GM19025 (cell line): Measurements from ENCODE around the gene OTOG.

Source experiments
- ATAC-seq: cut with Tn5 transposase; IDR thresholded peaks from one replicate; pipeline ENCODE4 v1.9.1; 2021; ENCODE audit warnings: mild to moderate bottlenecking, low read depth, moderate library complexity; ENCODE audit not compliant: unreplicated experiment

OTOG gene, protein sequence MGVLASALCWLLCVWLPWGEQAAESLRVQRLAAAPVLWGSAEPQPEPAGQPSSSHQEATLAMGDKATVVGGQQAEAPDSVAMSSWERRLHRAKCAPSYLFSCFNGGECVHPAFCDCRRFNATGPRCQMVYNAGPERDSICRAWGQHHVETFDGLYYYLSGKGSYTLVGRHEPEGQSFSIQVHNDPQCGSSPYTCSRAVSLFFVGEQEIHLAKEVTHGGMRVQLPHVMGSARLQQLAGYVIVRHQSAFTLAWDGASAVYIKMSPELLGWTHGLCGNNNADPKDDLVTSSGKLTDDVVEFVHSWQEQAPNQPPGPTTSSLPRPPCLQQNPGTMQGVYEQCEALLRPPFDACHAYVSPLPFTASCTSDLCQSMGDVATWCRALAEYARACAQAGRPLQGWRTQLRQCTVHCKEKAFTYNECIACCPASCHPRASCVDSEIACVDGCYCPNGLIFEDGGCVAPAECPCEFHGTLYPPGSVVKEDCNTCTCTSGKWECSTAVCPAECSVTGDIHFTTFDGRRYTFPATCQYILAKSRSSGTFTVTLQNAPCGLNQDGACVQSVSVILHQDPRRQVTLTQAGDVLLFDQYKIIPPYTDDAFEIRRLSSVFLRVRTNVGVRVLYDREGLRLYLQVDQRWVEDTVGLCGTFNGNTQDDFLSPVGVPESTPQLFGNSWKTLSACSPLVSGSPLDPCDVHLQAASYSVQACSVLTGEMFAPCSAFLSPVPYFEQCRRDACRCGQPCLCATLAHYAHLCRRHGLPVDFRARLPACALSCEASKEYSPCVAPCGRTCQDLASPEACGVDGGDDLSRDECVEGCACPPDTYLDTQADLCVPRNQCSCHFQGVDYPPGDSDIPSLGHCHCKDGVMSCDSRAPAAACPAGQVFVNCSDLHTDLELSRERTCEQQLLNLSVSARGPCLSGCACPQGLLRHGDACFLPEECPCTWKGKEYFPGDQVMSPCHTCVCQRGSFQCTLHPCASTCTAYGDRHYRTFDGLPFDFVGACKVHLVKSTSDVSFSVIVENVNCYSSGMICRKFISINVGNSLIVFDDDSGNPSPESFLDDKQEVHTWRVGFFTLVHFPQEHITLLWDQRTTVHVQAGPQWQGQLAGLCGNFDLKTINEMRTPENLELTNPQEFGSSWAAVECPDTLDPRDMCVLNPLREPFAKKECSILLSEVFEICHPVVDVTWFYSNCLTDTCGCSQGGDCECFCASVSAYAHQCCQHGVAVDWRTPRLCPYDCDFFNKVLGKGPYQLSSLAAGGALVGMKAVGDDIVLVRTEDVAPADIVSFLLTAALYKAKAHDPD (N-terminal part only)

DNA sequence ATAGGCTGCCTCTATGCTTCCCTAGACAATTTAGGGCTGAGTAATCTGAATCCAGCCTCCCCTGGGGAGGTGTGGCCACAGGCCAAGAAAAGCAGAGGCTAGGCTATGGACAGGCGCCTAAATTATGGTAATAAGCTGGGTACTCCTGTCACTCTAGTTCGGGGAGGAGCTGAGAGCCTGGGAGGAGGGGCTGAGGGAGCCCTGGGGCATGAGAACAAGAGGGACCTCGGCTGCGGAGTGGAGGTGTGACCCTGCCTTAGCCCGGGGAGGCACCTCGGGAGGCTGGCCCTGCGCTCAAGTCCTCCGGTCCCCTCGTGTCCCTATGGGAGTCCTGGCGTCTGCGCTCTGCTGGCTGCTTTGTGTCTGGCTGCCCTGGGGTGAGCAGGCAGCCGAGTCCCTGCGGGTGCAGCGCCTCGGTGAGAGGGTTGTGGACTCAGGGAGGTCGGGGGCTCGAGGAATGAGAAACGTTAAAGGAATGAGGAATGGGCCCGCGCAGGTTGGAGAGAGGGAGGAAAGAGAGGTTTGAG, at the start of gene OTOG:
OTOG (plus strand) TSS at position 209 of the 527 bp plus-strand sequence; CDS start at position 323, 114 bp downstream.
- no peak for ATAC-seq

DNA sequence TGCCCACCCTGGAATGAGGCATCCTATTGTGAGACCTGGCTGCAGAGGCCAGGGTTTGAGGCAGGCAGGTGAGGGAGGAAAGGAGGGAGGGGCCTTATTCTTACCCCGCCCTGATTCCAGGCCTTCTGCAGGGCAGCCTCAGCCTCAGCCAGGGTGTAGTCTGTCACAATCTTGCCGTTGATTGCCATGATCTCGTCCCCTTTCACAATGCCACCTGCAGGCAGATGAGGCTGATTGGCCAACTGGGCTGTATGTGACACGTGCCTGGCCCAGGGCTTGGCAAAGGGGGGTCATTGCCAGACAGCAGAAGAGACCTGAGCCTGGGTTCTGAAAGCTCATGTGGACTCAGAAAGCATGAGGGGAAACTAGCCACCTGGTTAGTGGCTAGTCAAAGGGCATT, 49.0 kb upstream of the OTOG start:
- ATAC-seq, result no peak

DNA sequence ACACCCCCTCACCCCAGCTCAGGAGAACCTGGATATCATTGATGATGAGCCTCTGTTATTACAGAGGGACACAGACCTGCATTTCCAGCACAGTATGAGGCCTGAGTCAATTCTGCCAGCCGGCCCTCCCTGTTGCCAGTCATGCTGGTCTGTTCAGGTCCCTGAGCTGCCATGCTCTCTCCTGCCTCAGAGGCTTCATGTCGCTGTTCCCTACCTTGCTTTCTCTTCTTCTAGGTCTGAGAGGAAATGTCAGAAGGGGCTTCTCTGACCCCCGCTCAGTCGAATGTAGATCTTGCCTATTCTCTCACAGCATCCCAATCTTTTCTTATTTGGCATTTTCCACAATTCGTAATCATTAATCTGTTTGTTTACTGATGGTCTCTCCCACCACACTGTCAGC, 48.6 kb upstream of the OTOG start:
- no peak for ATAC-seq

DNA sequence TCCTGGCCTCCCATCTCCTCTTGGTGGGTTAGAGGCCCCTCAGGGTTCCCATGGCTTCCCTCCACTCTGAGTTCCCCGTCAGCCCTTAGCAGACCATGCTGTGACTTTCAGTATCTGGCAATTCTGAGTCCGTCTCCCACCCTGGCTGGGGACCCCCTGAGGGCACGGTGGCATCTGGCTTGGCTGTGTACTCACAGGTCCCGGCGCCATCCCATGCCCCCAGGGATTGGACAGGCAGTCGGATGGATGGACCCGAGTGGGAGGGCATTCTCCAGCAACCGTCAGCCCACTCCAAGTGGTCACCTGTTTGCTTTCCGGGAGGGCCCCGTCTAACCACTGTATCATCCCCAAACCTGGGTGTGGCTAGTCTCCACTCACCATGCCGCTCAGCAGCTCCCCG, 46.4 kb upstream of the OTOG start:
- ATAC-seq, result no peak

DNA sequence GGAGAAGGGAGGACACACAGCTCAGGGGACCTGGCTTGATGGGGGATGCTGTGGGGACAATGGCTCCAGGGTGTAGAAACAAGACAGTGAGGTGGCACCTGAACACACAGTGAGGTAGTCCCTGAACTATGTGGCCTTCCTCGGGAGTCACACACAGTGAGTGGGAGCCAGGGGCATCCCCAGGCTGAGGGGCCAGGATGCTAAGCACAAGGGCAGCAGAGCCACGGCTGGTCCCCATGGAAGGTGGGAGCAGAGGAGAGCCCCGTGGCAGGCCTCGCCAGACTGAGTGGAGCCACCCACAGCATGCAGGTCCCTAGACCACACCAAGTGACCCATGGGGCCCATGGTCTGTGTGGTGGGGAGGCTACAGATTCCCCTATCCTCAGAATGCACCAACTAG, 44.4 kb upstream of the OTOG start:
- no peak for ATAC-seq

DNA sequence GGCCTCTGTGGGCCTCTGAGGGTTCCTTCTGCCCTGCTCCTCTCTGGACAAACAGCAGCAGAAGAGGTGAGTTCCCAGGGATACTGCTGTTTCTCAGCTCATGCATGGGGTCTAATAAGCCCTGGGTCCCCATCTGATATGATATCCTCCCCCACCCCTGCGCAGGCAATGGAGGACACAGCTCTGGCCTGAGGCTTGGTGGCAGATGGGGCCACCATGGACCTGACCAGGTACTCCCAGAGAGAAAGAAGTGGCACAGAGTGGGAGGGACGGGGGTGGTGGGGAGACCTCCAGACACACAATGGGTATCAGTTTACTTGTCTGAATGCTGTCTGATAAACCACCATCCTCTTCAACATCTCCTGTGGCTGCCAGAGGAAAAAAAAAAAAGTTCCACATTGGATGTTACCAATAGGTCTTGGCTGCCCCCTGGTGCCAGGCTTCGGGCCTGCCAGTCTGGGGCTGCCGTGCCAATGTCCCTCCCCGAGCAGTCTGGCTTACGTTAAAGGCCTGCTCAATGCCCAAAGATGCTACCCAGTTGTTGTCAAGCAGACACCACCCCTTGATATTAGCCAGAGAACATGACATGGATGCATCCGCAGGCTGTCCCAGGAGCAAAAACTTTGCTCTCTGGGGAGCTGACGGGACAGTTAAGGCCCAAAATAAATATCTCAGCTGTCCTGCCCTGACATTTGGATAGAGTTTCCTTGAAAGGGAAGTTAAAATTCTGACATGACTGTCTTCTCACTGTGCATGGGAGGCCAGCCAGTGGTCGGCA, 42.5 kb upstream of the OTOG start:
- no peak for ATAC-seq

DNA sequence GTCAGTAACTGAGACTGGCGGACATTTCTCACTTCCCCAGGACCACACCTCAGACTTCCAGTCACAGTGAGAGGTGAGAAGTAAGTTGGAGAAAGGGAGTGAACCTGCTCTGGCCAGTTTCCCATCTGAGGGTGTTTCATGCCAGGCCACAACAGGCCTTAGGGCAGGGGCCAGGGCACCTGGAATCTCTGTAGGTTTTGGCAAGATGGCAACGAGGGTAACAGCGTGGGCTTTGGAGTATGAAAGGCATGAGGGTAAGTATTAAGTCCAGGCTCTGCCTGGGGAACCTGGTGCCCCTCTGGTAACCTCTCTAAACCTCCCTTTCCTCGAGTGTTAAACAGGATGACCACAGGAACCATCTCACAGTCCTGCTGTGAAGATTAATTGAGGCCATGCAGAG, 41.9 kb upstream of the OTOG start:
- ATAC-seq, result no peak

DNA sequence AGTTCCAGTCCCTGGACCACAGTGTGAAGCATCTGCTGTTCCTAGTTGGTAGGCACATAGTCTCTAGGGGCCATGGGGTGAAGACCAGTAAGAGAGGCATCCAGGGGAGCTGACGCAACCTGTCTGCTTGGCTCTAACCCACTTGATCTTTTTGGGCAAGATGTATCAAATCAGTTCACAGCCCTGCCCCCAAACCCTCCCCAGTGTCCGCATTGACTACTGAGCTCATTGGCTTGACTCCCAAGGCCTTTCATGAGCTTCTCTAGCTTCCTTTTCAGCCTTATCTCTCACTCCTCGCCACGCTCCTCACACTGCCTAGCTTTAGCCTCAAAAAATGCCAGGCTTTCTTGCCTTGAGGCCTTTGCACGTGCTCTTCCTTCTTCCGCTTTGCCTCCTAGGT, 40.7 kb upstream of the OTOG start:
- no peak for ATAC-seq

DNA sequence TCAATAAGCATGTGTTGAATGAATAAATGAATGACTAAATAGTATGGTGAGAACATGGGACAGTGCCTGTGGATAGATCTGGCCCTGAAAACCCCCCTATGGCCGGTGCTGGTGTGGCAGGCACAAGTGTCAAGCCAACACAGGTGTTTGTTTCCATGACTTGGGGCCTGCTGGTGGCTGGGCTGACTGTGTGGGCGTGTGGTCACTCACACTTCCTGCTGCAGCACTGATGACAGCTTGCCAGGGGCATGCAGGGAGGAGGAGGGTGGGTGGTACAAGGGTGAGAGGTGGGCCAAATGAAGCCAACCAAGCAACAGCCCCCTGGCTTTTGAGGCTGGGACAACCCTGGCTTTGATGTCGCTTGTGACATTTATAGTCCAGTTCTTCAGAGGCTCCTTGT, 40.1 kb upstream of the OTOG start:
- ATAC-seq, result no peak

DNA sequence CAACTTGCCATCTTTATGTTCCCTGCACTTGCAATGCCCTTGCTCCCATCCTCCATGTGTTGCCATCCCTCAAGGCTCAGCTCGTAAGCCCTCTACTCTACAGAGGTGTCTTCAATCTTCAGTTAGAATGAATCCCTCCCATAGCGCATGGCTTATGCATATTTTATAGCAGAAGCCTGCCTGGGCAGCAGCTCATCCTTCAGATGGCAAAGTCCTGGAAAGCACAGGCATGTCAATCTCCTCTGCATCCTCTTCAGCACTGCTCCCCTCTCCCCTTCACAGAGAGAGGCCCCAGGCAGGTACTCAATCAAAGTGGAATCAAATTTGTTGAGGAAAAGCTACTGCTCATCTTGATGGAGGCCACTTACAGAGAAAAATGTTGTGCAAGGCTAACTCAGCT, 39.3 kb upstream of the OTOG start:
- no peak for ATAC-seq

DNA sequence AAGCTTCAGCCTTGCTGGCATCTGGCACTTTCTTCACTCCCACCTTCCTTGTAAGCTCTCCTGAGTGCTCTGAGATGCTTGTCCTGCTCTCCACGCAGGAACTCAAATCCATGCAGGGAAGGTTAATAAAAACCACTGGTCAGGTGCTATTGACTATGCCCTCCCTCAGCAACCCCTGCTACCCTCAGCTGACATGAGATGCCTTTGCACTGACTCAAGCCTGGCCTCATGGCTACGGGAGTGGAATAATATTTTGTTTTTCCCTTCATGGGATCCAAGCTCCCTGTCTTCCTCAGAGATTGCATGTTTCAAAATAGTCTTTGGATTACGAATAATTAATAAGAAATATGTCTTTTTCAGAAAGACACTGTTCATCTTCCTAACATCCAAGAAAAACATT, 38.8 kb upstream of the OTOG start:
- ATAC-seq, result no peak

DNA sequence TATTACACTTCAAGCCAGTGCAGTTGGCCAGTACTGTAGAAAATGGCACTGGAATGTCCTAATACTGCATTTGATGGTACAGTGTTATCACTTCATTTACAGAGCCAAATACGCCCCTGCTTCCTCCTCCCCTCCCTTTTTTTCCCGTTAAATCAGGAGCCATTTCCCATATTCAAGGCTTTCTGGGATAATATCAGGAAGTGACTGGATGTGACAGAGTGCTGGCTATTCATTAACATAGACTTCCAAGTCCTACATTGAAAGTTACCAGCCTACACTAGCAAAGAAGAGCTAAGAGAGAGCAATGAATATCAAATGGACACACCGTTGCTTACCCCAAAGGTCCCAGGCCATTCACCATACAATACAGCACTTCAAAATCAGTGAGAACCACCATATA, 38.3 kb upstream of the OTOG start:
- no peak for ATAC-seq

DNA sequence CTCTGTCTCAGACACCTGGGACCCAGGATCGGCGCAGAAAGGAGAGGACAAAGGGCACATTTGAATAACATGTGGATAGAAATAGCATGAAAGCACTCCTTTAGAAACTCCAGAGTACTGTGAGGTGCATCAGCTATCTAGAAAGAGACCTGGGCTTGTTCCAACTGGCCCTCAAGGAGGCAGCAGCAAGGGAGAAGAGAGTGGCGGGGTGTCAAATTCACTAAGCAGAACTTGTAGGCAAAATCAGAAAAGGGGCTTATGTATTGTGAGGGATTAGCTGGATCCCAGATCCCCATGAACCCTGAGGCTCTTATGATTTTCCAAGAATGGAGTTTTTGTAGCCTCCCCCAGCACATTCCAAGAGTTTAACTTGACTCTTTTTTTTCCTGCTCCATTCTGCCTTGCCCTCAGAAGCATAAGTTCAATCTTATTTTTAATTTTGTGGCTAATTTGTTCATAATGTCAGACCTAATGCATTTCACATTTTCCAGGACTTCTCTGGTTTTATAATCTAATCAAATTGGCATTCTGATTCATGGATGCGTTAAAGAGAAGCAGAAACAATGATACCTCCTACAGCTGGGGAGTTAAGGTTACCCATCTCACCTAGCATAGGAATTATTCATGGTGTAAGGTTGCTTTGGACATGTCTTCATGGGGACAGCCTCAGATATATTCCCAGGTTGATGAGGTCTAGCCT, 36.4 kb upstream of the OTOG start:
- ATAC-seq, result no peak

DNA sequence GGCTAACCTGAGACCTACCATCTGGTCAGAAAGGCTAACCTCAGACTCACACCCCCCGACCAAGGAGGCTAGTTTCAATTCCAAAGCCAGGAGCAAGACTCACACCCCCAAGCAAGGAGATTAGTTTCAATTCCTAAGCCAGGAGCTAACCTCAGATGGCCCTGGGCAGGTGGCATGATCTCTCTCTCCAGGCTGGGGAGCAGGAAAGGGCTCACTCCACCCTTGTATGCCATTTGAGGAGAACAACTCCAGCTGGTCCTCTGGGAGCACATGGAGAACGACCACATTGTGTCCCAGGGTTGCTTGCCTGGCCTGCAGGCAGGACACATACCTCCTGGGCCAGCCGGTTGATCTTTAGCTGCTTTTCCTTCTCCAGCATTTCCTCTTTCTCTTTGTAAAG, 35.5 kb upstream of the OTOG start:
- ATAC-seq, result no peak

DNA sequence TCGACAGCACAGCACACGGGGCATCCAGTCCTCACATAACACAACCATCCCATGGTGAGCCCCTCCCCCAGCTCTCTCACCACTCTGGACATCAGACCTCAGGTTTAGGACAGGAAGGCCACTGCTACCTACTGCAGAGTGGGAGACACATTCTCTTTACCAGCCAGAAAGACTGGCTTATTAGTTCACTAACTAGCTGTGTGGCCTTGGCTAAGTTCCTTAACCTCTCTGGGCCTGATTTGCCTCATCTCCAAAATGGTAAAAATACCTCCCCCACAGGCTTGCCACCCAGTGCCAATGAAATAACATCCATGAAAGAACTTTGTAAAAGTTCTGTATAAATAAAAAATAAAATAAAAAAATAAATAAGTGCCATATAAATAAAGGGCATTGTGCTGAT, 35.0 kb upstream of the OTOG start:
- no peak for ATAC-seq

DNA sequence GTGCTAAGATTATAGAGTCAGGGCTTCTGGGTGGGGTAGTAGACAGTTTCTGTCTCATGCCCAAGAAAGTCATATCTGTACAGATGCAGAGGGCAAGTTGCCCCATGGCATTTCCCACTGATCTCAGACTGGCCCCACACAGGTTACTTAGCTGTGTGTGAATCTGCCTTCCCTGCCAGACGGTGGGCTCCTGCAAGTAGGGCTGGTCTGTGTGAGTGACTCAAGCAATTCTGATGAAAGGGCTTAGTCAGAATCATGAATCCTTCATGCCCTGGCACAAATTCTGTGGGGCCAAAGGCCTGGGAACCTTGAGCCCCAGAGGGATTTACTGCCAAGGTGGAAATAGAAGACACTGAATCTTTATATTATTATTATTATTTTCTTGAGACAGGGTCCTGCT, 33.2 kb upstream of the OTOG start:
- no peak for ATAC-seq

DNA sequence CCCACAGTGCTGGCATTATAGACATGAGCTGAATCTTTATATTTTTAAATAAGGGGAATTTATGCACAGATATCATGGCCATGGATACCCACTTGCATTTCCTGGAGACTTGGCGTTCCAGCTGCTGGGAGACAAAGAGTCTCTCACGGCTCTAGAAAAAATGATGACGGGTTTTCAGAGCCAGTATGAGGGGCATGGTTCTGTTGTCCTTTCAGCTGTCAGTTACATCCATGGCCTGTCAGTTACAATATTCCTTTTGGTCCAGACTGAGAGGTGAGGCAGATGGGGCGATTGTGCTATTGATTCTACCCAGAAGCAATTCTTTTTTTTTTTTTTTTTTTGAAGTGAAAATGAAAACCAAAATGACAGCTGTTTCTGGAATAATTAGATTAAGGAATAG, 32.6 kb upstream of the OTOG start:
- no peak for ATAC-seq

DNA sequence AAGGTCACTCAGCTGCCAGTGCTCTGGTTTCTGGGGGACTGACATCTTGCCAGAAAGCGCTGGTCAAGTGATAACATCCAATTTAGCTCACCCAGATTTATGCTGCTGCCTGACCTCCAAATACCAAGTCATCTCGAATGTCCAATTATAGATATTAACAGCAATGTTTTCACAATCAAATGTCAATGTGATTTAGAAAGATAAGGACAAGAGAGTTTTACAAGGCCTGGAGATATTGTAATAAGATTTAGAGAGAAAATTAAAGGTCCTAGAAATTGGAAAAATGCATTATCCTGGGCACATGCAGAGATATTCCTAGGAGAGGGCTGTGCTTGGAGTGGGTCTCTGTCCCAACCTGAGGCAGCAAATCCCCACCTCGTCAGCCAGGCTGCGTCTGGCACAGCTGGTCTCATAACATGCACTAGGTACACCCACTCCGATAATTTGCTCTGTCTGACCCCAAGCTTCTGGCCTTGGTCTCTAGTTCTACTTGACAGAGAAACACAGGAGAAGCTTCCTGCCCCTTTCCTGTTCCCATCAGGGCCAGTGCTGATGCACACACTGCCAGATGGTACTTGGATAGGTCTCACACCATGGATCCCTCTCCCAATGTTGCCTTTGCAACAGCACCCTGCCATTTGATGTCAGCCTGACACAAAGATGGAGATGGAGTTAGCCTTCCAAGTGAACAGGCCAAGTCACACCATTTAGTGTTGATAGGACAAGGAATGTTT, 31.4 kb upstream of the OTOG start:
- no peak for ATAC-seq
